ENCODE data around the gene FOSL2.

FOSL2 gene

DNA sequence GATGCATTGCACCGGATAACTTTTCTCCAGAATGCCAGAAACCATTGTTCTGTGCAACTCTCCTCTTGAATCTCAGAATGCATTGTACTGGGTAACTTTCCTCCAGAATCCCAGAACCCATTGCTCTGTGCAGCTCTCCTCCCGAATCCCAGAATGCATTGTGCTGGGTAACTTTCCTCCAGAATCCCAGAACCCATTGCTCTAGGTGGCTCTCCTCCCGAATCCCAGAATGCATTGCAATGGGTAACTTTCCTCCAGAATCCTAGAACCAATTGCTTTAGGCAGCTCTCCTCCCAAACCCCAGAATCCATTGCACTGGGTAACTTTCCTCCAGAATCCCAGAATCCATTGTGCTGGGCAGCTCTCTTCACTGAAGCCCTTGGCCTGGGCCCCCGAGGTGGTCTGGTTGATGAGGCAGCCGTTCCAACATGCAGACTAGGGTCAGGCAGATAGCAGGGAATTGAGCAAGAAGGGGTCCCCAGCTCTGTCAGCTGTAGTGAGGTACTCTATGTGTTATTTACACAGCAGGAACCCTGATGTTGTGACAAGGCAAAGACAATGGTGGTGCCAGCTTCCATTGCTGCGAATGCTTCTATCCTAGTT, 9.4 kb downstream of the FOSL2 start:
- H3K9me3 ChIP-seq (ENCODE audit: control insufficient read depth, insufficient read depth, low read length) = no peaks in the 10 kb centered on the region
- H3K4me1 ChIP-seq (ENCODE audit: control insufficient read depth, insufficient read depth, low read length) = no peaks in the 10 kb centered on the region
- H3K9ac ChIP-seq (ENCODE audit: low read depth, low read length) = no peak overlapping the region
- no peak overlapping the region for H3K4me3 ChIP-seq (ENCODE audit: low read depth, low read length)
- H3K36me3 ChIP-seq (ENCODE audit: control insufficient read depth, insufficient read depth, low read length) = no peaks in the 10 kb centered on the region
- no peaks in the 10 kb centered on the region for H3K27me3 ChIP-seq (ENCODE audit: control insufficient read depth, insufficient read depth, low read length)

GRCh38 chr2:28403370-28403956, 10.8 kb downstream of the FOSL2 start:
- H3K27me3 ChIP-seq (ENCODE audit: control insufficient read depth, insufficient read depth, low read length) = no peaks in the 10 kb centered on the region
- no peaks in the 10 kb centered on the region for H3K4me1 ChIP-seq (ENCODE audit: control insufficient read depth, insufficient read depth, low read length)
- no peak overlapping the region for H3K9ac ChIP-seq (ENCODE audit: low read depth, low read length)
- H3K36me3 ChIP-seq (ENCODE audit: control insufficient read depth, insufficient read depth, low read length) = no peaks in the 10 kb centered on the region
- H3K4me3 ChIP-seq (ENCODE audit: low read depth, low read length) = no peak overlapping the region
- no peaks in the 10 kb centered on the region for H3K9me3 ChIP-seq (ENCODE audit: control insufficient read depth, insufficient read depth, low read length)

DNA sequence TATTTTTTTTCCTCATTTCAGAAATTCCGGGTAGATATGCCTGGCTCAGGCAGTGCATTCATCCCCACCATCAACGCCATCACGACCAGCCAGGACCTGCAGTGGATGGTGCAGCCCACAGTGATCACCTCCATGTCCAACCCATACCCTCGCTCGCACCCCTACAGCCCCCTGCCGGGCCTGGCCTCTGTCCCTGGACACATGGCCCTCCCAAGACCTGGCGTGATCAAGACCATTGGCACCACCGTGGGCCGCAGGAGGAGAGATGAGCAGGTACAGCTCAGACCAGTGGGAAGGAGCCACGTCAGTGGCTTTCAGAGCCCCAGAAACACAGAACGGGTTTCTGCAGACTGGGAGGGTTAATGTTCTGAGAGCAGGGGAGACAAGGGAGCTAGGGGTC, 11.4 kb downstream of the FOSL2 start:
- Histone ChIP-seq H3K4me3 (ENCODE audit: low read depth, low read length) (no peak overlapping the region), H3K27me3 (ENCODE audit: control insufficient read depth, insufficient read depth, low read length) (no peaks in the 10 kb centered on the region), H3K9me3 (ENCODE audit: control insufficient read depth, insufficient read depth, low read length) (no peaks in the 10 kb centered on the region), H3K4me1 (ENCODE audit: control insufficient read depth, insufficient read depth, low read length) (no peaks in the 10 kb centered on the region), H3K36me3 (ENCODE audit: control insufficient read depth, insufficient read depth, low read length) (no peaks in the 10 kb centered on the region), H3K9ac (ENCODE audit: low read depth, low read length) (no peak overlapping the region)

GRCh38 chr2:28405537-28405936, 12.9 kb downstream of the FOSL2 start:
- Histone ChIP-seq H3K4me1 (ENCODE audit: control insufficient read depth, insufficient read depth, low read length) (no peaks in the 10 kb centered on the region), H3K36me3 (ENCODE audit: control insufficient read depth, insufficient read depth, low read length) (no peaks in the 10 kb centered on the region)

GRCh38 chr2:28406276-28407096, 13.8 kb downstream of the FOSL2 start:
- H3K27me3 ChIP-seq (ENCODE audit: control insufficient read depth, insufficient read depth, low read length) = no peaks in the 10 kb centered on the region
- no peaks in the 10 kb centered on the region for H3K36me3 ChIP-seq (ENCODE audit: control insufficient read depth, insufficient read depth, low read length)
- no peak overlapping the region for H3K4me3 ChIP-seq (ENCODE audit: low read depth, low read length)
- H3K9ac ChIP-seq (ENCODE audit: low read depth, low read length) = no peak overlapping the region
- no peaks in the 10 kb centered on the region for H3K9me3 ChIP-seq (ENCODE audit: control insufficient read depth, insufficient read depth, low read length)
- no peaks in the 10 kb centered on the region for H3K4me1 ChIP-seq (ENCODE audit: control insufficient read depth, insufficient read depth, low read length)

More at GRCh38 chr2:28405537-28405936, 12.9 kb downstream of the FOSL2 start:
- Histone ChIP-seq H3K27me3 (ENCODE audit: control insufficient read depth, insufficient read depth, low read length) (no peaks in the 10 kb centered on the region), H3K4me3 (ENCODE audit: low read depth, low read length) (no peak overlapping the region), H3K9me3 (ENCODE audit: control insufficient read depth, insufficient read depth, low read length) (no peaks in the 10 kb centered on the region), H3K9ac (ENCODE audit: low read depth, low read length) (no peak overlapping the region)

- no peak overlapping the region for H3K9ac ChIP-seq (ENCODE audit: low read depth, low read length)
- no peaks in the 10 kb centered on the region for H3K4me1 ChIP-seq (ENCODE audit: control insufficient read depth, insufficient read depth, low read length)
- no peaks in the 10 kb centered on the region for H3K9me3 ChIP-seq (ENCODE audit: control insufficient read depth, insufficient read depth, low read length)
- H3K4me3 ChIP-seq (ENCODE audit: low read depth, low read length) = no peak overlapping the region
- peaks cover 6% of the 10 kb centered on the region for H3K36me3 ChIP-seq (ENCODE audit: control insufficient read depth, insufficient read depth, low read length)
- H3K27me3 ChIP-seq (ENCODE audit: control insufficient read depth, insufficient read depth, low read length) = no peaks in the 10 kb centered on the region
Measured at GRCh38 chr2:28407131-28407975, 14.7 kb downstream of the FOSL2 start.

DNA sequence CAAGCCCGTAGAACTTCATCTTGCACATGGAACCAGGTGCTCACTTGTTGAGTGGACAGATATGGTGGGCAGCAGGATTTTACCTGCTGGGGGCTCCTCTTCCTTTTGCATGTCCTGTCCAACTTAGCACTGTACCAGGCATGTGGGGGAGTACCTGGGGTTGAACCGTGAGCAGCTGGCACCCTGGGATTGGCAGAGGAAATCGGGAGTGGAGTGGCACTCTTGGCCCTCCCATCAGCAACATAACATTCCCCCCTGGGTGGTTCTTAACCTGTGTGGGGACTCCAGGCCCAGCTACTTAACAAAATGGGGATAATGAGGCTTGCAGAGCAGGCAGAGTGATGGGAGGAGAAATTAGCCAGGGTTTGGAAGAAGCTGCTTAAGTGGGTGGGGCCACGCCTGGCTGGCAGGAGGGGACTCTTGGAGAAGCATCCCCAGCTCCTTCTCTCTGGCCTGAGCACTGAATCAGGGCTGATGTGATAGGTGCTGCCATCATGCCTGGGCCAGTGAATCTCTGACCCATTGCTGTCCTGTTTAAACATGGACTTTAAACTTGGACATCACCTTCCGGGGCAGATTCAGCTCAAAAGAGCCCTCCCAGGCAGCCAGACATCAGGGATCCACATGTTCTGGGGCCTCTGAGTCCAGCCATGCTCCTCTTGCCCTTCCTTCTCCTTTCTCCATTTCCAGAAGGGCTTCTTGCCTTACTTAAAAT, 15.5 kb downstream of the FOSL2 start:
- peaks cover 6% of the 10 kb centered on the region for H3K36me3 ChIP-seq (ENCODE audit: control insufficient read depth, insufficient read depth, low read length)
- no peaks in the 10 kb centered on the region for H3K9me3 ChIP-seq (ENCODE audit: control insufficient read depth, insufficient read depth, low read length)
- no peak overlapping the region for H3K9ac ChIP-seq (ENCODE audit: low read depth, low read length)
- H3K27me3 ChIP-seq (ENCODE audit: control insufficient read depth, insufficient read depth, low read length) = no peaks in the 10 kb centered on the region
- H3K4me1 ChIP-seq (ENCODE audit: control insufficient read depth, insufficient read depth, low read length) = no peaks in the 10 kb centered on the region
- H3K4me3 ChIP-seq (ENCODE audit: low read depth, low read length) = no peak overlapping the region

DNA sequence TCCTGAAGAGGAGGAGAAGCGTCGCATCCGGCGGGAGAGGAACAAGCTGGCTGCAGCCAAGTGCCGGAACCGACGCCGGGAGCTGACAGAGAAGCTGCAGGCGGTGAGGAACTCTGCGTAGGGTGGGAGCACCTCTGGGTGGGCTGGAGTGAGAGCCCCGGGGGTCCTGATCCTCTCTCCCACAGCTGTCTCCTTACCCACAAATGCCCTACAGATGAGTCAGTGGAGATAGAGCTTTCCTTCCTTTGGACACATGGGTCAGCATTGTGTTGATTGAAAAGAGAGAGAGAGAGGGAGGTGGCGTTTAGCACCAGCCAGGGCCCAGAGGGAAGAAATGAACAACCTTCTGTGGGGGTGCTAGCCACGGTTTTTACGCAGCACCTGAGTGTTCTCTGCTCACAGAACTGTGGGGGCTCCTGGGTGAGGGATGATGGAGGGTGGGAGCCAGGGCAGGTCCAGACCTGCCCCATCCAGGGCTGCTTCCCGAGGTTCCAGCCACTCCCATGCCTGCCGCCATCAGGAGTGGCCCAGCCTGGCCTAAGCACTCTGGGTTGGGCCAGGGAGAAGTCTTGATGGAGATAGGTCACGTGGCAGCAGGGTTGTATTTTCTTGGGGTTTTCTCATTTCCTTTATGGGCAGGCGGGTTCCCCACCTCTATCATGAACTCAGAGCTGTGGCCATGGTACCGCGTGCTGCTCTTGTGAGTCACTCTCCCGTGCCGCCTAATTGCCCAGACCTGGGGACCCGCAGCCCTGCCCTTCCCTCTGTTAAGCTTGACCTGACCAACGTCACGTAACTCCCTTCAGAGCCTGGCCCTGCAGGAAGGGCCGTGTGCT, 16.3 kb downstream of the FOSL2 start:
- Histone ChIP-seq H3K36me3 (ENCODE audit: control insufficient read depth, insufficient read depth, low read length) (peaks cover 6% of the 10 kb centered on the region), H3K9me3 (ENCODE audit: control insufficient read depth, insufficient read depth, low read length) (no peaks in the 10 kb centered on the region), H3K4me3 (ENCODE audit: low read depth, low read length) (no peak overlapping the region), H3K4me1 (ENCODE audit: control insufficient read depth, insufficient read depth, low read length) (no peaks in the 10 kb centered on the region), H3K9ac (ENCODE audit: low read depth, low read length) (no peak overlapping the region), H3K27me3 (ENCODE audit: control insufficient read depth, insufficient read depth, low read length) (no peaks in the 10 kb centered on the region)

DNA sequence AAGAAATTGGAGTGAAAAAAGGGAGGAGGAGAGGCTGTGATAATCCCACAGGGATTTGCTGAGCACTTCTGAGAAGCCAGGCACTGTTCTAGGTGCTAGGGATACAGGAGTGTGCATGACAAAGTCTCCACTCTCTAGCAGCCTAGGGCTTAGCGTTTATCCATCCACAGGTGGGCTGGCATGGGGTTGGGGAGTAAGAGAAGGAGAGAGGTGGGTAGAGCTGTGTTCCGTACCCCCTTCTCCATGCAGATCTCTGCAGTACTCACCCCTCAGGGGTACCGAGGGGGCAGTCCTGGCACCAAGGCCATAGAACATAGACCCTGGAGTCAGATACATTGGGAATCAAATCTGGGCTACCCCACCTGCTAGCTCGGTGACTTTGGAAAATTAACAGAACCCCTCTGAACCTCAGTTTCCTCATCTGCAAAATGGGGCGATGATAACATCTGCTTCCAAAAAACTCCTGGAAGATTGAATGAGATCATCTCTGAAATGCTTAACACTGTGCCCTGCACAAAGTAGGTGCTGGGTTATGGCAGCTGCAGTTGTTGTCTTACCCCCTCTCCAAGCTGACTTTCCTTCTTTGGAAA, 18.6 kb downstream of the FOSL2 start:
- Histone ChIP-seq H3K9ac (ENCODE audit: low read depth, low read length) (no peak overlapping the region), H3K9me3 (ENCODE audit: control insufficient read depth, insufficient read depth, low read length) (no peaks in the 10 kb centered on the region), H3K4me3 (ENCODE audit: low read depth, low read length) (no peak overlapping the region), H3K36me3 (ENCODE audit: control insufficient read depth, insufficient read depth, low read length) (peaks cover 6% of the 10 kb centered on the region), H3K4me1 (ENCODE audit: control insufficient read depth, insufficient read depth, low read length) (no peaks in the 10 kb centered on the region), H3K27me3 (ENCODE audit: control insufficient read depth, insufficient read depth, low read length) (no peaks in the 10 kb centered on the region)

- Histone ChIP-seq H3K36me3 (ENCODE audit: control insufficient read depth, insufficient read depth, low read length) (peaks cover 6% of the 10 kb centered on the region), H3K9me3 (ENCODE audit: control insufficient read depth, insufficient read depth, low read length) (no peaks in the 10 kb centered on the region), H3K27me3 (ENCODE audit: control insufficient read depth, insufficient read depth, low read length) (no peaks in the 10 kb centered on the region), H3K4me3 (ENCODE audit: low read depth, low read length) (no peak overlapping the region), H3K9ac (ENCODE audit: low read depth, low read length) (no peak overlapping the region), H3K4me1 (ENCODE audit: control insufficient read depth, insufficient read depth, low read length) (no peaks in the 10 kb centered on the region)
Measured at GRCh38 chr2:28411956-28412609, 19.4 kb downstream of the FOSL2 start.
